ACHN (cell line): ENCODE results near the gene NCAPG2.
A peak's percentile ranks its signal among the peaks of the same experiment; 100 is the strongest.

Experiments used
- DNase-seq: peaks from one replicate; pipeline ENCODE4 v3.0.0-alpha.2; 2015
- in situ Hi-C: cut with HindIII; loops from 2 replicates; pipeline ENCODE4 v1.10.0; 2017; ENCODE audit warnings: low sequenced_read_pairs, low pct_ligation_motif_present, low pct_unique_long_range_greater_than_20kb

Gene NCAPG2

DNA sequence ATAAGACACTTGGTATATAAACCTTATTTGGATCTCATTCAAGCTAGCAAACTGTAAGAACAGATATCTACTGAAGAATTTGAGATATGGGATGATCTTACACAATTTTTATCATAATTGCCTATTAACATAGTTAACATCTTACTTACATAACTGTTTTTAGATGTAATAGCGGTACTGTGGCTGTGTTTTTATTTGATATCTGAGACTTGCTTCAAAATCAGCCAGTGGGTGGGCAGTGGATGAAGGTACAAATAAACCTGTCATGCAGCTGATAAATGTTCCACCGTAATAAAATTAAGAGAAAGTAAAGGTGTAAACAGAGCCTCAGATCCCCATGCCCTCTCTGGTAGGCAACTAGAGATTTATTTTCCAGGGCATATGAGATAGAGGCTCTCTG, 88.6 kb downstream of the NCAPG2 start:
- no peak for DNase-seq
- in situ Hi-C loops: no loop called here

GRCh38 chr7:158614700-158615099, 89.9 kb downstream of the NCAPG2 start:
- in situ Hi-C loops: no loop called here
- DNase-seq: no peak

- in situ Hi-C loops: no loop called here
- DNase-seq: no peak
These were observed 91.1 kb downstream of the NCAPG2 start for GRCh38 chr7:158613481-158613880.

DNA sequence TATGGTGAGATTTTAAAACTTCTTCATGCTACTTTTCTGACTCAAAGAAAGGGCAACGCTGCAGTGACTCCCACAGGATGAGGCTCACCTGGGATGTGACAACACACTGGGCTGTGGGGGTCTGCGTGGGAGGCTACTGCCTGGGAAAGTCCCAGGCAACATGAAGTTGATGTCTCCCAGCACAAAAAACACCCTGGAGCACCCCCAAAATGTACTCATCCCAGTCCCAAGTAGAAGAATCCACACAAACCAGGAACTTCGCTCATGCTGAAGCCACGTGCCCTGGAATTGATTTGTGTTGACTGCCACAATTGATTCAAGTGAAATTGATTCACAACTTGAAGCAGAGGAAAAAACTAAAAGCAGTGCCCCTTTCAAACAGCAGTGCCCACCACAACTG, 92.1 kb downstream of the NCAPG2 start:
- DNase-seq: no peak
- in situ Hi-C loops: no loop called here

- no peak for DNase-seq
- in situ Hi-C loops: no loop called here
These were observed 93.1 kb downstream of the NCAPG2 start for GRCh38 chr7:158611541-158611940.

DNA sequence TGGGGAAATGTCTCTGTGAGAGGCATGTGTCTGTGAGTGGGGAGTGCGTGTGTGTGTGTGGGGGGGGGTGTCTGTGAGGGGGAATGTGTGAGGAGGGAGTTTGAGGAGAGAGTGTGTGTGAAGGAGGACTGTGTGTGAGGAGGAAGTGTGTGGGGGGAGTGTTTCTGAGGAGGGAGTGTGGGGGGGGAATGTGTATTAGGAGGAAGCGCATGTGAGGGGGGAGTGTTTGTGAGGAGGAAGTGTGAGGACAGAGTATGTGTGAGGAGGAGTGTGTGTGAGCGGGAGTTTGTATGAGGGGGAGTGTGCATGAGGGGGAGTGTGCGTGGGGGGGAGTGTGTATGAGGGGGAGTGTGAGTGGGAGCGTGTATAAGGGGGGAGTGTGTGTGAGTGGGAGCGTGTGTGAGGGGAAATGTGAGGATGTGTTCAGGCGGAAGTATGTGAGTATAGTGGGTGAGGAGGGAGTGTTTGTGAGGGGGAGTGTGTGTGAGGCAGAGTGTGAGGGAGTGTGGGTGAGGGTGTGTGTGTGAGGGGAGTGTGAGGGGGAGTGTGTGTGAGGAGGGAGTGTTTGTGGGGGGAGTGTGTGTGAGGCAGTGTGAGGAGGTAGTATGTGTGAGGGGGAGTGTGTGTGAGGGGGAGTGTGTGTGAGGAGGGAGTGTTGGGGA, 95.2 kb downstream of the NCAPG2 start:
- in situ Hi-C loops: no loop called here
- no peak for DNase-seq

GRCh38 chr7:158607563-158607962, 97.0 kb downstream of the NCAPG2 start:
- DNase-seq: no peak
- in situ Hi-C loops: no loop called here

DNA sequence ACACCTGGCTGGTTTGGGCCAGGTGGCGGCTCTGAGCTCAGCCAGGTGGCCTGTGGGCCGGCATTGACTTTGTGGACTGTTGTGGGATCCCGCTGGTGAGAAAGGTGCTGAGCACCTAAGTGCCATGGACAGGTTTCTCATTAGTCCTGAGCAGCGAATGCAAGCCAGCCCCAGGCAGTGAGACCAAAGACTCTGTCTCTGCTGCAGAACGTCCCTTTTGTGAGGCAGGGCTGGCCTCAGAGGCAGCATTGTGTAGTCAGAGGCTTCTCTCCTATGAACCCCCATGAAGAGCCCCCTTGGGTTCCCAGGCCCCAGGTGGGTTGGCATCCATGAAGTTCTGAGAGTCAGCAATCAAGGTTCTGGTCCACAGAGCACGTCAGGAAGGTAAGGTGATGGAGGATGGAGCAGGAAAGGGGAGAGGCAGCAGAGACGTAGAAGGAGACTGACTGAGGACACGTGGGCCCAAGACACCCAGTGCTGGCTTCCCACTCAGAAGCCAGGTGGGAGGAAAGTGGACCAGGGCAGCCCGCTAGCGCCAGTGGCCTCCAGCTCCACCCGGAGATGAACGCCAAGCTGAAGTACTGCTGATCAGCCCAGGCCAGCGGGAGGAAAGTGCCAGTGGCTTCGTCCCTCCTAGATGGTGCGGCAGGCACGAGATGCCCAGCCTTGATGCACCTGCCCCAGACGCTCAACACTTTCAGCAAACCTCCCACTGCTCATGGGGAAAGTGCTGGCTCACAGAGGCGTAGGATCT, 97.8 kb downstream of the NCAPG2 start:
- in situ Hi-C loops: no loop called here
- DNase-seq: no peak

DNA sequence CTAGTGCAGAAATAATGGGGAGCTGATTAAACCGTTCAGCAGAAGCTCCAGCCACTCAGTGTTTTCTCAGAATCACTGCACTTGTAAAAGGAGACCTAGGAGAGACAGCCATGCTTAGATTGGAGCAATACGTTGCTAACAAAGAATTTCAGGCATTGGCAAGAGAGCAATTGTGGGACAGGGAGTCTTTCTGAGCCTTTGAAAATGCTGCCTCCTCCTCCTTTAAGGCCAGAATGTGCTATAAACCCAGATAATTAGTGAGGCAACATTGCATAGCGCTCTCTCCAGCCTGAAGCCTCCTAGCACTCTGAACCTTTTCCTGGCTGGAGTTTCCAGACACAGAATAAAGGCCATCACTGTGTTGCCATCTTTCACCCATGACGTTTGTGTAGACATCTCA, 98.5 kb downstream of the NCAPG2 start:
- DNase-seq: no peak
- in situ Hi-C loops: no loop called here

DNA sequence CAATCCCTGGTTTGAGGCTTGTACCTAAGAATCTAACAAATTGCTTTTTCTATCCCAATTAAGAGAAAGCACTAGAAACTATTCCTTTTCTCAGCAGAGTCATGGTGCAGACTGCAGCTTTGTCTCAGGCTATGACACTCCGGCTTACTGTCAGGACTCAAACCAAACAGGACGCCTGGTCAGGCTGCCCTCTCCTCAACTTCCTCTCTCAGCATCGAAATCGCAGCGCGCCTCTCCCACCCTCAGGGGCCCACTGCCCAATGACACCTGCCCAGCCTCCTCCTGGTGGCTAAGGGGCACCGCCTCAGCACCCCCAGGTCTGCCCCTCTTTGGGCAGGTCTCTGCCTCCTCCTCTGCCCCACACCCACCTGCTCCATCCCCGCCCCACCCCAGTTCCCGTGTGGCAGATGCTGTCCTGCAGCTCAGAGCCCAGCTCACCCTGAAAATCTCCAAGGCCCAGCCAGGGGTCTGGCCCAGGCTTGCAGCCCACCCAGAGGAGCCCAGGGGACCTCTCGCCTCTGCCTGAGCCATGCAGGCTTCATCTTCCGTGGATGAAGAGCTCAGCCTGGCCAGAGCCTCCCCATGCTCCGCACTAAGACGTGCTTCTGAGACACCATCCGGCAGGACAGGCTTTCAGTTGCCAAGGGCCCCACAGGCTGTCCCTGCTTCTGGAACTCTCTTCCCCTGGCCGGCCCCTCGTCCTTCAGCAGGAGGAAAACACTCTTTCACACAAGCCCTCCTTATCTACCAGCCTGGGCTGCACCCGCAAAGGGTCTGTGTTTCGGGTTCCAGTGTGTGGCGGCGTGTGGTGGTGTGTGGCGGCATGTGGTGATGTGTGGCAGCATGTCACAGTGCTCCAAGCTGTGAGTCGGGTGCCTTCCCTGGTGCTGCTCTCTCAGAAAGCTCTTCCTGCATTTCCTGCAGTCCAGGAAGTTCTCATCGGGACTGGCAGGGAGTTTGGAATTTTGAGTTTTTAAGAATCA, 100.5 kb downstream of the NCAPG2 start:
- DNase-seq: no peak
- in situ Hi-C loops: no loop called here

DNA sequence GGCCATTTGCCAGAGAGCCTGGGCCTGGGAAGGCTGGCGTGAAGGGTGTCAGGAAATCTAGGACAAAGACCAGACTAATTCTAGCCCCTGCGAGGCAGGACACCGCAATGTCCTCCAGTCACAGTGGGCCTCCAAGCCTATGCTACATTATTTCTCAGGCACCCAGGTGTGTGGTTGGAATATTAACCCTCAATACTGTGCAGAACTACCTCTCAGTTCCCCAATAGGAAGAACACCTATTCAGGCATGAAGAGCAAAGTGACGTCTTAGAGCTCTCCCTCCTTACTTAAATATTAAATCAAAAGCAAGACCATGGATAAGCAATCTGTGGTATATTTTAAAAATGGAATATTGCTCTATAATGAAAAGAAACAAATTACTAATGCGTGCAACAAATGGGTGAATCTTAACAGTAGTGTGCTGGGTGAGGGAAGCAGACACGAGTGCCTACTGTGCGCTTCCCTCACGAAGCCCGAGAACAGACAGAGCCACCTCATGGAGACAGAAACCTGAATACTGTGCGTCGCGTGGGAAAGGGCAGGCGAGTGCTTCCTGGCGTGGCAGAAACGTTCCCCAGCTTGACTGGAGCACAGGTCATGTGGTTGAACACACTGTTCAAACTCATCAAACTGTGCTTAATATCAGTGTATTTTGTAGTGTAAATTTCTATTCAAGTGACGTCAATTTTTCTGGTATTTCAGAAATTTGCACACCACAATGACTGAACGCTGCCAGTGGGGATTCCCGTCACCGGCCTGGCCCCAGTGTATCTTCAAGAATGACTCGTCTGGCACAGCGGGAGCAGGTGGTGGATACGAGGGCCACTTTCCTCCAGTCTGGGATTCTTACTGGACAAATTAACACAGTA, 101.5 kb downstream of the NCAPG2 start:
- no peak for DNase-seq
- in situ Hi-C loops: no loop called here

GRCh38 chr7:158602041-158602440, 102.6 kb downstream of the NCAPG2 start:
- in situ Hi-C loops: no loop called here
- DNase-seq: no peak

GRCh38 chr7:158601090-158601489, 103.5 kb downstream of the NCAPG2 start:
- no peak for DNase-seq

DNA sequence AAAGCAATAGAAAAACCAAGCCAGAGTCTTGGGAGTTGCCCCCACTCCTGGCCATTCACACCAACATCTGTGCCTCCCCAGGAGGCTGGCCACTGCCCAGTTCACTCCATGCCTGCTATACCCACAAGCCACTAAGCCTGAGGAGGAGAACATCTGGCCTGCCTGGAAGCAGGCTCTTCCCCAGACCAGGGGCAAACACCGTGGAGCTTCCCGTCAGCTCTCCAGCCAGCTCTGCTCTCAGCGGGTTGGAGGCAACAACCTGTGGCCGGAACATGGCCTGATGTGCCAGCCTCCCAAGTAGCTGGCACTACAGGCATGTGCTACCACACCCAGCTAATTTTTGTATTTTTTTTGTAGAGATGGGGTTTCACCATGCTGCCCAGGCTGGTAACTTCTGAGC, 107.9 kb downstream of the NCAPG2 start:
- DNase-seq: no peak
- in situ Hi-C loops: no loop called here

More at GRCh38 chr7:158601090-158601489, 103.5 kb downstream of the NCAPG2 start:
- in situ Hi-C loops: no loop called here

GRCh38 chr7:158596309-158596708, 108.3 kb downstream of the NCAPG2 start:
- in situ Hi-C loops: no loop called here
- no peak for DNase-seq

DNA sequence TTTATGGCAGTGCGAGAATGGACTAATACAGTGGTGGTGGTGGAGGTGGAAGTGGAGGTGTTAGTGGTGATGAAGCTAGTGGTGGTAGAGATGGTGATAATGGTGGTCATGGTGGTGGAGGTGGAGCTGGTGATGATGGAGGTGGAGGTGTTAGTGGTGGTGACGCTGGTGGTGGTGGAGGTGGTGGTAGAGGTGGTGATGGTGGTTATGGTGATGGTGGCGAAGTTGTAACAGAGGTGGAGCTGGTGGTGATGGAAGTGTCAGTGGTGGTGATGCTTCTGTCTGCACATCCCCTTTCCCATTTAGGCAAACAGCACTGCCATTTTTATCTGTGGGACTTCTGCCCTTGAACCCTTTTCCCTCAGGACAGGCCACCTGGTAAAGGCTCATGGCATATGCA, 109.5 kb downstream of the NCAPG2 start:
- DNase-seq: peak; percentile 37
- in situ Hi-C loops: no loop called here

GRCh38 chr7:158592541-158592940, 112.1 kb downstream of the NCAPG2 start:
- DNase-seq: no peak
- in situ Hi-C loops: no loop called here

DNA sequence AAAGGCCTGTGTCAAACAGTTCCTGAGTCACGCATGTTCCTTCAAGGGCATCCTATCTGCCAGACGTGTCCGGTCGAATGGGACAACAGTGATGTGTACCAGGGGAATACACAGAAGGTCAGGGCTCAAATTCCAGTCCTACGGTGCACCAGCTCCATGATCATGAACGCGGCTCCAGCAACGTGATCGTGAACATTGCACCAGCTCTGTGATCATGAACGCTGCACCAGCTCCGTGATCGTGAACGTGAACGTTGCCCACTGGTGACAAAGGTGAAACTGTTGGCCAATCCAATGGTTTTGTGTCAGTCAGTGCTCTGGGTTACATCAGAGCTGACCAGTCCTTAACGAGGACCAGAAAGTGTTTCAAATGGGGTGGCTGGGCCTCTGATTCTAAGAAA, 112.7 kb downstream of the NCAPG2 start:
- in situ Hi-C loops: no loop called here
- DNase-seq: no peak
